Breast epithelium (tissue), 4 donors: Measurements from ENCODE around the gene CRYM. TPM values are rescaled to one million over a fixed set of nuclear protein-coding genes. Genes with fewer than 3 reads are reported as not detected.

Experiments used
- DNase-seq, 2 donors: peaks; one replicate each; pipeline ENCODE4 v3.0.0-alpha.2; 2019; ENCODE audit warnings: low spot score in 2 of 2
- H3K27ac ChIP-seq, 2 donors: fragments of 200-600 bp; sonication (generic) in 1 of 2; one replicate each; pipeline ENCODE4 v1.5.1; 2016 to 2019; ENCODE audit warnings: mild to moderate bottlenecking in 1 of 2
- H3K27me3 ChIP-seq, 2 donors: fragments of 200-600 bp; sonication (generic) in 1 of 2; one replicate each; pipeline versions ENCODE4 v1.5.1 to v1.6.0; 2017 to 2019; ENCODE audit warnings: control low read depth in 1 of 2, mild to moderate bottlenecking in 1 of 2
- H3K36me3 ChIP-seq: fragments of 200-600 bp; one replicate; pipeline ENCODE4 v1.5.1; 2019
- H3K4me1 ChIP-seq, 2 donors: fragments of 200-600 bp; sonication (generic); one replicate each; pipeline ENCODE4 v1.5.1; 2016 to 2019; ENCODE audit warnings: control low read depth in 1 of 2
- H3K4me3 ChIP-seq, 3 donors: fragments of 200-600 bp; sonication (generic); 1 replicate in 2 of 3; 2 replicates in 1 of 3; pipeline ENCODE4 v1.5.1; 2016 to 2019; ENCODE audit warnings: mild to moderate bottlenecking in 3 of 3, moderate library complexity in 2 of 3
- H3K9me3 ChIP-seq, 2 donors: fragments of 200-600 bp; sonication (generic) in 1 of 2; one replicate each; pipeline ENCODE4 v1.5.1; 2016 to 2019; ENCODE audit warnings: control low read depth in 1 of 2
- CTCF ChIP-seq, 3 donors: fragments of 450-650 bp; IDR thresholded peaks; one replicate each; pipeline ENCODE4 v1.5.1; 2016 to 2017; ENCODE audit warnings: antibody characterized with exemption in 3 of 3, mild to moderate bottlenecking in 3 of 3, moderate library complexity in 3 of 3
- POLR2A ChIP-seq: fragments of 450-650 bp; IDR thresholded peaks from one replicate; pipeline ENCODE4 v1.6.1; 2016; ENCODE audit warnings: antibody characterized with exemption, mild to moderate bottlenecking, moderate library complexity
- POLR2AphosphoS5 ChIP-seq, 3 donors: sonication (generic); formaldehyde crosslinking; IDR thresholded peaks; one replicate each; pipeline ENCODE4 v1.6.1; 2017; ENCODE audit warnings: antibody characterized with exemption in 3 of 3
- intact Hi-C: fragments of 100-400 bp; cut with DNase I; formaldehyde crosslinking; loops from one replicate; pipeline ENCODE4 v1.15.1; 2023; ENCODE audit warnings: low total_unique reads
- total RNA-seq, 3 donors: library from RNA; depleted of rRNA; stranded (reverse); fragments of >200 nt; gene quantifications; one replicate each; pipeline ENCODE4 v1.1.0, GENCODE V29; 2016

The CRYM gene
- total RNA-seq, 3 donors from 2014 or later = 0.98 to 5.0 (median 2.6) TPM

DNA sequence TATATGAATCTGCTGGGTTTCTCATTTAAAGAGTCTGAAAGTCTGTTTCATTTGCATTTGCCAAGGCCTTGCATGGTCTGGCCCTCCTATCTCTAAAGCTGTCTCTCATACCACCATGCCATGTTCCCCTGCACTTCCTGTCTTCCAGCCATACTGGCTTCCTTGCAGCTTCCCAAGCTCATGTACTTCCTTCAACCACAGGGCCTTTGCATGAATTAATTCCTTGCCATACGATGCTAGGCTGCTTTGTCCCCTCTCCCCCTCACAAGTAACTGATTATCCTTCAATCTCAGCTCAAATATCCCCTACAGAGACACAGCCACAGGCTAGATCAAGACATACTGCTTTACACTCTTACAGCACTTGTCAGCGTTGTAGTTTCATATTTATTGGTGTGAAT, 5.8 kb downstream of the CRYM start:
- intact Hi-C loops = no loop called here
- H3K9me3 ChIP-seq = no peaks in the 10 kb centered on the region
- DNase-seq = no peak
- no peak overlapping the region for H3K4me3 ChIP-seq
- peaks cover 0 to 3% of the 10 kb centered on the region in 2 donors for H3K27me3 ChIP-seq
- H3K4me1 ChIP-seq = no peaks in the 10 kb centered on the region
- no peaks in the 10 kb centered on the region for H3K36me3 ChIP-seq
- H3K27ac ChIP-seq = no peak overlapping the region
- no peak for TF ChIP-seq CTCF (IDR thresholded peaks at IDR 0.05)
- TF ChIP-seq POLR2A = no peak
- TF ChIP-seq POLR2AphosphoS5 (IDR thresholded peaks at IDR 0.05) = no peak

DNA sequence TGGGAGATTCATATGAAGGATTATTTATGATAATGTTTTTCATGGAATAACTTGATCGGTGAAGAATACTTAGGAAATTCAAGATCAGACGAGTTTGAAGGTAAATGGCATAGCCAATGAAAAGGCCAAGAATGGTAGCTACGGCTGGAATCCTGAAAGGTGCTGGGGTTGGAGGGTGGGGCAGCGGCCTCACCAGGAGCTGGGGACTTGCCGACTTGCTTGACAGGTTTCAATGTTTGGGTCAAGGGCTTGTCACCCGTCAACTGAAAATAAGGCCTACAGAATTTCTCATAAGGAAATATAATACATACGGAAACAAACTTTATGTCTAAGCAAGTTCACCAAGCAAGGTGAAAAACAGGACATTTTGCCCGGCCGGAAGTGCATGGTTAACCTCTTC, 9.9 kb downstream of the CRYM start:
- intact Hi-C loops = no loop called here
- Histone ChIP-seq H3K4me1 (no peaks in the 10 kb centered on the region), H3K36me3 (no peaks in the 10 kb centered on the region), H3K27me3 (no peaks in the 10 kb centered on the region), H3K9me3 (no peaks in the 10 kb centered on the region), H3K27ac (no peak overlapping the region), H3K4me3 (no peak overlapping the region)
- no peak for DNase-seq
- TF ChIP-seq POLR2AphosphoS5 (IDR thresholded peaks at IDR 0.05) (no peak), POLR2A (no peak), CTCF (IDR thresholded peaks at IDR 0.05) (no peak)

GRCh38 chr16:21267298-21267697, 10.8 kb downstream of the CRYM start:
- TF ChIP-seq POLR2AphosphoS5 (IDR thresholded peaks at IDR 0.05) (no peak), POLR2A (no peak), CTCF (IDR thresholded peaks at IDR 0.05) (no peak)
- intact Hi-C loops = no loop called here
- DNase-seq = no peak
- Histone ChIP-seq H3K27me3 (no peaks in the 10 kb centered on the region), H3K4me3 (no peak overlapping the region), H3K36me3 (no peaks in the 10 kb centered on the region), H3K4me1 (no peaks in the 10 kb centered on the region), H3K27ac (no peak overlapping the region), H3K9me3 (no peaks in the 10 kb centered on the region)

GRCh38 chr16:21265104-21265837, 12.8 kb downstream of the CRYM start:
- H3K4me3 ChIP-seq = no peak overlapping the region

More at GRCh38 chr16:21265104-21265837, 12.8 kb downstream of the CRYM start:
- no peak overlapping the region for H3K27ac ChIP-seq
- no peaks in the 10 kb centered on the region for H3K36me3 ChIP-seq
- no peaks in the 10 kb centered on the region for H3K4me1 ChIP-seq
- TF ChIP-seq POLR2AphosphoS5 (IDR thresholded peaks at IDR 0.05) (no peak), POLR2A (no peak), CTCF (IDR thresholded peaks at IDR 0.05) (no peak)
- H3K27me3 ChIP-seq = no peaks in the 10 kb centered on the region
- no peaks in the 10 kb centered on the region for H3K9me3 ChIP-seq
- intact Hi-C loops = no loop called here
- DNase-seq = no peak
